PC-9 (cell line): Measurements from ENCODE around the gene MYRIP. TPM values are rescaled to one million over a fixed set of nuclear protein-coding genes. Genes with fewer than 3 reads are reported as not detected.

Experiments used
- BruUV-seq: library from RNA; stranded (reverse); fragments of 400-500 nt; replicated peaks from 2 replicates; lab custom pipeline; 2021; lab: Mats Ljungman, UMichigan
- CTCF ChIA-PET: fragments of 300-600 bp; sonication (Branson Sonifier 250); formaldehyde crosslinking; loops from one replicate; lab custom pipeline; 2022; ENCODE audit warnings: antibody characterized with exemption; lab: Charles Lee
- POLR2A ChIA-PET: fragments of 300-600 bp; sonication (Branson Sonifier 250); formaldehyde crosslinking; loops from one replicate; lab custom pipeline; 2022; ENCODE audit warnings: antibody characterized with exemption; ENCODE audit not compliant: unreplicated experiment; lab: Charles Lee
- DNase-seq, 2 experiments: peaks; one replicate each; pipeline versions ENCODE4 v3.0.0 to v3.0.0-alpha.2; 2015 to 2022; ENCODE audit warnings: mixed read lengths in 1 of 2
- H2AFZ ChIP-seq: fragments of 200-600 bp; sonication (generic); 2 replicates; pipeline ENCODE4 v1.8.1; 2017; ENCODE audit warnings: antibody characterized with exemption
- H3F3A ChIP-seq: fragments of 200-600 bp; sonication (generic); 2 replicates; pipeline ENCODE4 v1.8.1; 2017; ENCODE audit warnings: antibody characterized with exemption, mild to moderate bottlenecking, low read depth; ENCODE audit not compliant: insufficient read depth
- H3K27ac ChIP-seq: fragments of 200-600 bp; sonication (generic); 2 replicates; pipeline ENCODE4 v1.6.1; 2016; ENCODE audit warnings: mixed run types
- H3K27me3 ChIP-seq: fragments of 200-600 bp; sonication (generic); 2 replicates; pipeline ENCODE4 v1.6.1; 2016; ENCODE audit warnings: low read depth, mixed run types; ENCODE audit not compliant: insufficient read depth
- H3K36me3 ChIP-seq: fragments of 200-600 bp; sonication (generic); 2 replicates; pipeline ENCODE4 v1.6.1; 2016; ENCODE audit warnings: low read depth, mixed run types
- H3K4me1 ChIP-seq: fragments of 200-600 bp; sonication (generic); replicated peaks from 2 replicates; pipeline ENCODE4 v1.6.1; 2016; ENCODE audit warnings: mixed run types; ENCODE audit not compliant: insufficient read depth
- H3K4me2 ChIP-seq: fragments of 200-600 bp; sonication (generic); 2 replicates; pipeline ENCODE4 v1.6.1; 2017; ENCODE audit warnings: mixed run types
- H3K4me3 ChIP-seq: fragments of 200-600 bp; sonication (generic); 2 replicates; pipeline ENCODE4 v1.6.1; 2016; ENCODE audit warnings: mixed run types
- H3K79me2 ChIP-seq: fragments of 200-600 bp; sonication (generic); 2 replicates; pipeline ENCODE4 v1.6.1; 2017; ENCODE audit warnings: low read depth, mixed run types
- H3K9me2 ChIP-seq: fragments of 200-600 bp; sonication (generic); 2 replicates; pipeline ENCODE4 v1.8.1; 2017; ENCODE audit warnings: mild to moderate bottlenecking; ENCODE audit not compliant: insufficient read depth
- H3K9me3 ChIP-seq: fragments of 200-600 bp; sonication (generic); 2 replicates; pipeline ENCODE4 v1.8.1; 2016; ENCODE audit warnings: low read depth; ENCODE audit not compliant: insufficient read depth
- H4K20me1 ChIP-seq: fragments of 200-600 bp; sonication (generic); 2 replicates; pipeline ENCODE4 v1.8.1; 2017; ENCODE audit not compliant: insufficient read depth
- CTCF ChIP-seq: fragments of 200-600 bp; sonication (generic); conservative IDR thresholded peaks from 2 replicates; pipeline ENCODE4 v1.6.1; 2017; ENCODE audit warnings: mixed run types, antibody characterized with exemption, mild to moderate bottlenecking, moderate library complexity
- EZH2 ChIP-seq: fragments of 200-600 bp; sonication (generic); IDR thresholded peaks from 2 replicates; pipeline ENCODE4 v1.8.0; 2017; ENCODE audit warnings: antibody characterized with exemption, low read depth
- intact Hi-C: fragments of 100-400 bp; cut with micrococcal nuclease; formaldehyde crosslinking; loops from one replicate; pipeline ENCODE4 v1.10.0; 2022; ENCODE audit not compliant: unreplicated experiment
- total RNA-seq: library from RNA; stranded (reverse); gene quantifications from 2 replicates; pipeline ENCODE4 v1.2.3, GENCODE V29; 2021

MYRIP gene
- total RNA-seq, 1 experiment from 2014 or later = not detected

- Histone ChIP-seq H3K9me3 (no peaks in the 10 kb centered on the region), H3K4me3 (no peak overlapping the region), H2AFZ (no peak overlapping the region), H3K9me2 (no peaks in the 10 kb centered on the region; the same call in 1 of the 2 replicates), H3K27ac (no peak overlapping the region), H3K4me2 (no peak overlapping the region), H3K36me3 (no peaks in the 10 kb centered on the region), H4K20me1 (no peaks in the 10 kb centered on the region), H3F3A (no peaks in the 10 kb centered on the region), H3K27me3 (peaks cover 6% of the 10 kb centered on the region; the same call in 1 of the 2 replicates), H3K4me1 (no peaks in the 10 kb centered on the region), H3K79me2 (no peaks in the 10 kb centered on the region)
- BruUV-seq = no TSS peak
- ChIA-PET CTCF (no interaction called here), POLR2A (no interaction called here)
- no peak for DNase-seq
- intact Hi-C loops = no loop called here
- TF ChIP-seq EZH2 (no peak), CTCF (no peak)
These were observed 315.5 kb downstream of the MYRIP start for GRCh38 chr3:40124918-40125317.

DNA sequence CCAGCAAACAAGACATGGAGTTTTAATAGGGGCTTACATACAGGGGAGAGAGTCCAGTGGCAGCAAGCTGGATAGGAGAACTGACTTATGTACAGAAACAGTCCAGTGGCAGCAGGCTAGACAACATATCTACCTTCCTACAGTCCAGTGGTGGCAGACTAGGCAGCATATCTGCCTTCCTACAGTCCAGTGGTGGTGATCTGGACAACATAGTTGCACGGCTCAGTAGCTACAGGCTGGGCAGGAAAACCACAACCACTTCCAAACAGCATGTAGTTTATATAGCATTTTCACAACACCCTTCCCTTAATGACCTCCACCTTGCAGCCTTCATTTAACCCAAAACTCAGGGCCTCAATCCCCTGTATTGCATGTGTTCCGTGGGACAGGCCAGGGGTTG, 318.8 kb downstream of the MYRIP start:
- no peaks in the 10 kb centered on the region for H3K4me1 ChIP-seq
- H3K9me3 ChIP-seq = no peaks in the 10 kb centered on the region
- BruUV-seq = no TSS peak
- no peak for TF ChIP-seq CTCF
- TF ChIP-seq EZH2 = no peak
- H4K20me1 ChIP-seq = no peaks in the 10 kb centered on the region
- H3K79me2 ChIP-seq = no peaks in the 10 kb centered on the region
- intact Hi-C loops = no loop called here
- H3K36me3 ChIP-seq = no peaks in the 10 kb centered on the region
- peaks cover 6% of the 10 kb centered on the region; the same call in 1 of the 2 replicates for H3K27me3 ChIP-seq
- ChIA-PET CTCF (no interaction called here), POLR2A (no interaction called here)
- H3F3A ChIP-seq = no peaks in the 10 kb centered on the region
- no peak overlapping the region for H3K27ac ChIP-seq
- H3K4me2 ChIP-seq = no peak overlapping the region
- H2AFZ ChIP-seq = no peak overlapping the region
- H3K9me2 ChIP-seq = no peaks in the 10 kb centered on the region
- no peak overlapping the region for H3K4me3 ChIP-seq
- no peak for DNase-seq

- no peaks in the 10 kb centered on the region for H3K9me2 ChIP-seq
- H4K20me1 ChIP-seq = no peaks in the 10 kb centered on the region
- DNase-seq = no peak
- peaks cover 6% of the 10 kb centered on the region; the same call in 1 of the 2 replicates for H3K27me3 ChIP-seq
- no peak overlapping the region for H2AFZ ChIP-seq
- no peaks in the 10 kb centered on the region for H3K36me3 ChIP-seq
- no peak overlapping the region for H3K27ac ChIP-seq
- BruUV-seq = no TSS peak
- TF ChIP-seq CTCF (no peak), EZH2 (no peak)
- H3K4me3 ChIP-seq = no peak overlapping the region
- intact Hi-C loops = no loop called here
- no peaks in the 10 kb centered on the region for H3F3A ChIP-seq
- H3K4me1 ChIP-seq = no peaks in the 10 kb centered on the region
- no peaks in the 10 kb centered on the region for H3K9me3 ChIP-seq
- ChIA-PET CTCF (no interaction called here), POLR2A (no interaction called here)
- no peaks in the 10 kb centered on the region for H3K79me2 ChIP-seq
- H3K4me2 ChIP-seq = no peak overlapping the region
These were observed 320.1 kb downstream of the MYRIP start for GRCh38 chr3:40129510-40129909.
